C4-2B (cell line): ENCODE results near the gene BCAP29.

Experiments used
- H3K27ac ChIP-seq: fragments of 450-650 bp; 2 replicates; pipeline ENCODE4 v1.5.1; 2017
- CTCF ChIP-seq: fragments of 450-650 bp; conservative IDR thresholded peaks from 2 replicates; pipeline ENCODE4 v1.5.1; 2017; ENCODE audit warnings: mild to moderate bottlenecking
- ZFX ChIP-seq: fragments of 450-650 bp; IDR thresholded peaks from 2 replicates; pipeline ENCODE4 v1.6.1; 2017

Gene BCAP29

GRCh38 chr7:107584716-107585115 lies 4.7 kb downstream of the BCAP29 start:
- no peak overlapping the region for H3K27ac ChIP-seq
- TF ChIP-seq CTCF: no peak
- TF ChIP-seq ZFX: no peak

- TF ChIP-seq CTCF: no peak
- no peak for TF ChIP-seq ZFX
- H3K27ac ChIP-seq: no peak overlapping the region
Measured at GRCh38 chr7:107588529-107589130, 8.6 kb downstream of the BCAP29 start.

GRCh38 chr7:107591421-107591820 lies 11.4 kb downstream of the BCAP29 start:
- no peak overlapping the region for H3K27ac ChIP-seq
- TF ChIP-seq ZFX (no peak), CTCF (no peak)

- no peak overlapping the region for H3K27ac ChIP-seq
- no peak for TF ChIP-seq CTCF
- TF ChIP-seq ZFX: no peak
Measured at GRCh38 chr7:107592361-107593024, 12.4 kb downstream of the BCAP29 start.

GRCh38 chr7:107593025-107593410 lies 13.0 kb downstream of the BCAP29 start:
- TF ChIP-seq CTCF (no peak), ZFX (no peak)
- H3K27ac ChIP-seq: no peak overlapping the region

GRCh38 chr7:107594961-107595737 lies 15.1 kb downstream of the BCAP29 start:
- peak overlapping the region; percentile 4; the same call in 1 of the 2 replicates for H3K27ac ChIP-seq
- TF ChIP-seq CTCF: no peak
